COLO668 (cell line): Measurements from ENCODE around the gene ATXN1.

Source experiments
- DNase-seq: peaks from one replicate; lab custom pipeline; 2025; ENCODE audit not compliant: unreplicated experiment; lab: John Stamatoyannopoulos, UW

Gene ATXN1

GRCh38 chr6:16488813-16489212, 272.4 kb downstream of the ATXN1 start:
- DNase-seq, result no peak

GRCh38 chr6:16487996-16488674, 273.1 kb downstream of the ATXN1 start:
- no peak for DNase-seq

- DNase-seq, result no peak
Observed at GRCh38 chr6:16486661-16487060, 274.6 kb downstream of the ATXN1 start.

GRCh38 chr6:16483315-16483875, 277.9 kb downstream of the ATXN1 start:
- DNase-seq, result no peak

- DNase-seq, result no peak
Observed at GRCh38 chr6:16482702-16483314, 278.5 kb downstream of the ATXN1 start.

- no peak for DNase-seq
Observed at GRCh38 chr6:16481697-16482399, 279.4 kb downstream of the ATXN1 start.

- DNase-seq, result no peak
Observed at GRCh38 chr6:16480763-16481560, 280.3 kb downstream of the ATXN1 start.

- DNase-seq, result no peak
Observed at GRCh38 chr6:16477367-16478149, 283.7 kb downstream of the ATXN1 start.

- DNase-seq, result no peak
Observed at GRCh38 chr6:16476861-16477260, 284.4 kb downstream of the ATXN1 start.

- DNase-seq, result no peak
Observed at GRCh38 chr6:16475494-16475781, 285.8 kb downstream of the ATXN1 start.

GRCh38 chr6:16474772-16475493, 286.3 kb downstream of the ATXN1 start:
- DNase-seq, result no peak

- DNase-seq, result no peak
Observed at GRCh38 chr6:16473908-16474771, 287.1 kb downstream of the ATXN1 start.

- DNase-seq, result no peak
Observed at GRCh38 chr6:16473184-16473907, 287.9 kb downstream of the ATXN1 start.

- no peak for DNase-seq
Observed at GRCh38 chr6:16472349-16473069, 288.8 kb downstream of the ATXN1 start.

- no peak for DNase-seq
Observed at GRCh38 chr6:16471910-16472297, 289.4 kb downstream of the ATXN1 start.

- DNase-seq, result no peak
Observed at GRCh38 chr6:16471222-16471909, 289.9 kb downstream of the ATXN1 start.
